T-helper 2 cell treated with Interferon-gamma antibody and Interleukin-4, amounts not matched to agents 5 μg/mL and 100 μg/mL, for 36 hours (primary cell): ENCODE measurements around the gene EDC3.
"Not testable (repeated sequence)": the region's sequence is repeated elsewhere in the genome, so short reads cannot be mapped to it uniquely, and the experiment has no call there.

Experiments
- DNase-seq: peaks from one replicate; pipeline ENCODE4 v3.0.0; 2021; ENCODE audit warnings: low spot score
- H3K27ac Mint-ChIP-seq: one replicate; pipeline ENCODE4 v1.8.0; 2021; ENCODE audit warnings: mild to moderate bottlenecking, mixed read lengths
- H3K27me3 Mint-ChIP-seq: one replicate; pipeline ENCODE4 v1.8.0; 2021; ENCODE audit warnings: low read depth, mixed read lengths
- H3K36me3 Mint-ChIP-seq: one replicate; pipeline ENCODE4 v1.8.0; 2021; ENCODE audit warnings: low read depth, mixed read lengths
- H3K4me1 Mint-ChIP-seq: one replicate; pipeline ENCODE4 v1.8.0; 2021; ENCODE audit warnings: low read depth, mixed read lengths
- H3K4me3 Mint-ChIP-seq: one replicate; pipeline ENCODE4 v1.8.0; 2022; ENCODE audit warnings: mild to moderate bottlenecking, moderate library complexity, mixed read lengths
- H3K9me3 Mint-ChIP-seq: one replicate; pipeline ENCODE4 v1.8.0; 2021; ENCODE audit warnings: mixed read lengths

The EDC3 gene

GRCh38 chr15:74680456-74680855 is 15.4 kb downstream of the EDC3 start:
- Mint-ChIP-seq H3K4me3 (no peak overlapping the region), H3K27me3 (no peaks in the 10 kb centered on the region), H3K27ac (no peak overlapping the region), H3K9me3 (peaks cover 9% of the 10 kb centered on the region), H3K36me3 (peaks cover 14% of the 10 kb centered on the region), H3K4me1 (peaks cover 2% of the 10 kb centered on the region)
- no peak for DNase-seq

GRCh38 chr15:74676801-74677200 is 19.0 kb downstream of the EDC3 start:
- Mint-ChIP-seq H3K4me1 (peaks cover 3% of the 10 kb centered on the region), H3K27ac (no peak overlapping the region), H3K9me3 (no peaks in the 10 kb centered on the region), H3K4me3 (no peak overlapping the region), H3K27me3 (no peaks in the 10 kb centered on the region), H3K36me3 (peaks cover 12% of the 10 kb centered on the region)
- DNase-seq: no peak

GRCh38 chr15:74674161-74674560 is 21.7 kb downstream of the EDC3 start:
- Mint-ChIP-seq H3K27ac (no peak overlapping the region), H3K36me3 (peaks cover 20% of the 10 kb centered on the region), H3K4me3 (no peak overlapping the region), H3K27me3 (no peaks in the 10 kb centered on the region), H3K4me1 (peaks cover 3% of the 10 kb centered on the region), H3K9me3 (no peaks in the 10 kb centered on the region)
- DNase-seq: no peak

GRCh38 chr15:74669627-74670026 is 26.2 kb downstream of the EDC3 start:
- no peak for DNase-seq
- Mint-ChIP-seq H3K4me1 (peaks cover 3% of the 10 kb centered on the region), H3K27me3 (no peaks in the 10 kb centered on the region), H3K4me3 (no peak overlapping the region), H3K36me3 (peaks cover 20% of the 10 kb centered on the region), H3K27ac (no peak overlapping the region), H3K9me3 (no peaks in the 10 kb centered on the region)

GRCh38 chr15:74667975-74668374 is 27.8 kb downstream of the EDC3 start:
- Mint-ChIP-seq H3K4me1 (no peaks in the 10 kb centered on the region), H3K27me3 (no peaks in the 10 kb centered on the region), H3K36me3 (peaks cover 13% of the 10 kb centered on the region), H3K27ac (no peak overlapping the region), H3K4me3 (no peak overlapping the region), H3K9me3 (no peaks in the 10 kb centered on the region)
- no peak for DNase-seq

- no peak overlapping the region for H3K27ac Mint-ChIP-seq
- no peak for DNase-seq
- no peaks in the 10 kb centered on the region for H3K9me3 Mint-ChIP-seq
- no peaks in the 10 kb centered on the region for H3K36me3 Mint-ChIP-seq
- H3K27me3 Mint-ChIP-seq: no peaks in the 10 kb centered on the region
- no peak overlapping the region for H3K4me3 Mint-ChIP-seq
- no peaks in the 10 kb centered on the region for H3K4me1 Mint-ChIP-seq
Measured at GRCh38 chr15:74664670-74665069, 31.2 kb downstream of the EDC3 start.

- DNase-seq: no peak
- Mint-ChIP-seq H3K4me3 (no peak overlapping the region), H3K27me3 (no peaks in the 10 kb centered on the region), H3K4me1 (no peaks in the 10 kb centered on the region), H3K9me3 (no peaks in the 10 kb centered on the region), H3K36me3 (no peaks in the 10 kb centered on the region), H3K27ac (no peak overlapping the region)
Measured at GRCh38 chr15:74664028-74664616, 31.7 kb downstream of the EDC3 start.

- no peak for DNase-seq
- no peaks in the 10 kb centered on the region for H3K36me3 Mint-ChIP-seq
- H3K4me3 Mint-ChIP-seq: no peak overlapping the region
- H3K4me1 Mint-ChIP-seq: no peaks in the 10 kb centered on the region
- no peaks in the 10 kb centered on the region for H3K9me3 Mint-ChIP-seq
- no peaks in the 10 kb centered on the region for H3K27me3 Mint-ChIP-seq
- no peak overlapping the region for H3K27ac Mint-ChIP-seq
Measured at GRCh38 chr15:74663303-74664027, 32.4 kb downstream of the EDC3 start.

GRCh38 chr15:74662064-74662860 is 33.6 kb downstream of the EDC3 start:
- Mint-ChIP-seq H3K27ac (no peak overlapping the region), H3K27me3 (no peaks in the 10 kb centered on the region), H3K4me3 (no peak overlapping the region), H3K9me3 (no peaks in the 10 kb centered on the region), H3K4me1 (peaks cover 11% of the 10 kb centered on the region), H3K36me3 (no peaks in the 10 kb centered on the region)
- DNase-seq: no peak

GRCh38 chr15:74661280-74661679 is 34.5 kb downstream of the EDC3 start:
- not testable (repeated sequence) for H3K27me3 Mint-ChIP-seq, H3K36me3 Mint-ChIP-seq, H3K4me3 Mint-ChIP-seq, H3K27ac Mint-ChIP-seq, H3K9me3 Mint-ChIP-seq, DNase-seq
- H3K4me1 Mint-ChIP-seq: peaks cover 13% of the 10 kb centered on the region

GRCh38 chr15:74657846-74658245 is 38.0 kb downstream of the EDC3 start:
- no peaks in the 10 kb centered on the region for H3K27me3 Mint-ChIP-seq
- H3K36me3 Mint-ChIP-seq: peaks cover 5% of the 10 kb centered on the region
- peaks cover 36% of the 10 kb centered on the region for H3K4me1 Mint-ChIP-seq
- H3K4me3 Mint-ChIP-seq: peak overlapping the region; percentile 14
- DNase-seq: no peak
- peak overlapping the region; percentile 72 for H3K27ac Mint-ChIP-seq
- no peaks in the 10 kb centered on the region for H3K9me3 Mint-ChIP-seq

- Mint-ChIP-seq H3K4me3 (peak overlapping the region; percentile 17), H3K36me3 (peaks cover 5% of the 10 kb centered on the region), H3K9me3 (no peaks in the 10 kb centered on the region), H3K27ac (peak overlapping the region; percentile 72), H3K4me1 (peaks cover 36% of the 10 kb centered on the region), H3K27me3 (no peaks in the 10 kb centered on the region)
- no peak for DNase-seq
Measured at GRCh38 chr15:74656935-74657535, 38.8 kb downstream of the EDC3 start.

GRCh38 chr15:74655424-74655823 is 40.4 kb downstream of the EDC3 start:
- H3K27me3 Mint-ChIP-seq: no peaks in the 10 kb centered on the region
- H3K9me3 Mint-ChIP-seq: no peaks in the 10 kb centered on the region
- H3K4me1 Mint-ChIP-seq: peaks cover 36% of the 10 kb centered on the region
- no peak overlapping the region for H3K4me3 Mint-ChIP-seq
- H3K27ac Mint-ChIP-seq: peak overlapping the region; percentile 39
- H3K36me3 Mint-ChIP-seq: peaks cover 8% of the 10 kb centered on the region
- DNase-seq: peak; percentile 38
